ENCODE measurements around the gene TAS2R46.
"Not testable (repeated sequence)": the region's sequence is repeated elsewhere in the genome, so short reads cannot be mapped to it uniquely, and the experiment has no call there.

Gene TAS2R46

DNA sequence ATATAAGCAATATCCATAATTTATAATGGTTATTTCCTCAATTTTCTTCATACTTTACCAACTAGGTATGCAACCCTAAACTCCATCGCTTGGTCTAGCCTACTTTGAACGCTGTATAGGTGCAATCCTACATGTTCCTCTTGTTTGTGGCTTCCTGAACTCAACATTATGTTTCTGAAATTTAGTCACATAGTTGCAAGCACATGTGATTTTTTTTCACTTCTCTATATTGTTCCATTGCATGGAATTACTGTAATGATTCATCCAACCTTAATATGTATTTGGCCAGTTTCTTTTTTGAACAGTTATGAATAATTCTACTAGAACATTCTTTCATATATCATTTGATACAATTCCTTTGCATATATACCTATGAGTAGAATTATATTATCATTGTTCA lies 32.8 kb upstream of the TAS2R46 start:
- not testable (repeated sequence) for H2BK5ac ChIP-seq (ENCODE audit: low read length); H3K9ac ChIP-seq (ENCODE audit: low read length); DNase-seq; H3K23ac ChIP-seq (ENCODE audit: low read length); H3K27ac ChIP-seq (ENCODE audit: low read depth, low read length); H2BK120ac ChIP-seq (ENCODE audit: low read depth, low read length); H3K56ac ChIP-seq (ENCODE audit: low read length); H3K4me2 ChIP-seq (ENCODE audit: low read length); H3K4ac ChIP-seq (ENCODE audit: low read depth, low read length); H3K79me2 ChIP-seq (ENCODE audit: control insufficient read depth, insufficient read depth, low read length); H3K4me1 ChIP-seq (ENCODE audit: control insufficient read depth, low read depth, low read length); H3K18ac ChIP-seq (ENCODE audit: low read length); H4K8ac ChIP-seq (ENCODE audit: low read depth, low read length); H3K79me1 ChIP-seq (ENCODE audit: low read length); H3K36me3 ChIP-seq (ENCODE audit: control insufficient read depth, insufficient read depth, low read length); H2BK15ac ChIP-seq (replicated peaks; ENCODE audit: low read depth); H4K5ac ChIP-seq (ENCODE audit: low read length); H3K4me3 ChIP-seq (ENCODE audit: low read length); H2AK5ac ChIP-seq (ENCODE audit: low read length); H3K27me3 ChIP-seq (ENCODE audit: insufficient read depth, low read length, poor library complexity)
- WGBS (ENCODE audit: extremely low coverage, insufficient coverage, low lambda C conversion rate): no CpG with 5 or more reads among the region's 2 CpGs

DNA sequence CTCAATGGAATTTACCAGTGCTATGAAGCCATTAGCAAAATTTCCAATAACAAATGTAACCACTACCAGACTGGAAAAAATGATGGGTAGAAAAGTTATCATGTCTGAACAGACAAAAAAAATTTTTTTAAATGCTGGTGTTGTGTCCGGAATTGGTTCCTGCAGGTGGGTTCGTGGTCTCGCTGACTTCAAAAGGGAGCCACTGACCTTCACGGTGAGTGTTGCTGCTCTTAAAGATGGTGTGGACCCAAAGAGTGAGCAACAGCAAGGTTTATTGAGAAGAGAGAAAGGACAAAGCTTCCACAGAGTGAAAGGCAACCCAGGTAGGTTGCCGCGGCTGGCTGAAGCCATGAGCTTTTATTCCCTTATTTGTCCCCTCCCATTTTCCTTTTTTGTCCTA lies 30.0 kb upstream of the TAS2R46 start, which contains the start of gene TAS2R43:
TAS2R43 (minus strand) TSS at position 186 of the 400 bp plus-strand sequence; CDS start at position 102, 84 bp downstream.
- no peak for DNase-seq
- Histone ChIP-seq H3K9ac (ENCODE audit: low read length) (no peak within 1 kb of the TSS), H4K8ac (ENCODE audit: low read depth, low read length) (no peak within 1 kb of the TSS), H3K79me1 (ENCODE audit: low read length) (no peaks in the 10 kb centered on the region), H3K4me3 (ENCODE audit: low read length) (no peak within 1 kb of the TSS), H2BK5ac (ENCODE audit: low read length) (no peak within 1 kb of the TSS), H2AK5ac (ENCODE audit: low read length) (no peak within 1 kb of the TSS), H3K4me1 (ENCODE audit: control insufficient read depth, low read depth, low read length) (no peaks in the 10 kb centered on the region), H3K18ac (ENCODE audit: low read length) (no peak within 1 kb of the TSS), H3K4me2 (ENCODE audit: low read length) (no peak within 1 kb of the TSS), H4K5ac (ENCODE audit: low read length) (no peak within 1 kb of the TSS), H3K36me3 (ENCODE audit: control insufficient read depth, insufficient read depth, low read length) (no peaks in the 10 kb centered on the region), H3K79me2 (ENCODE audit: control insufficient read depth, insufficient read depth, low read length) (no peaks in the 10 kb centered on the region), H3K27ac (ENCODE audit: low read depth, low read length) (no peak within 1 kb of the TSS), H2BK120ac (ENCODE audit: low read depth, low read length) (no peak within 1 kb of the TSS), H3K56ac (ENCODE audit: low read length) (no peak within 1 kb of the TSS), H3K27me3 (ENCODE audit: insufficient read depth, low read length, poor library complexity) (no peaks in the 10 kb centered on the region), H2BK15ac (replicated peaks; ENCODE audit: low read depth) (no peak within 1 kb of the TSS), H3K23ac (ENCODE audit: low read length) (no peak within 1 kb of the TSS), H3K4ac (ENCODE audit: low read depth, low read length) (no peak within 1 kb of the TSS)
- WGBS (ENCODE audit: extremely low coverage, insufficient coverage, low lambda C conversion rate): no CpG with 5 or more reads among the region's 6 CpGs

DNA sequence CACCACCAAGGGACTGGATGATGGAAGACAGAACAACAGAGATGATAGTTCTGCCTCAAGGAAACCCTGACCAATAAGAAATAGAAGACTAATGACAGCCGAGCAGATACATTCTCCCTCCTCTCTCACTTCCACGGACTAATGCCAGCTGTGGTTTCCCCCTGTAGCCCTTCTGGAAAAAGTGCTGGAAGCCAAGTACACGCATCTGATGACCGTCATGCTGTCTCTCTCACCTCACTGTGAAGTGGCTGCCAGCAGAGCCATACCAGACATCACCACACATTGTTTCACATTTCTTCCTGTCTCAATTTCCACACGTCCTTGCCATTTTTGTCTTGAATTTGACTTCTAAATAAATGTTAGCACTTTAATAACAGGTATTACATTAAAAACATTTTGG lies 27.2 kb upstream of the TAS2R46 start:
- no peak overlapping the region for H3K4me3 ChIP-seq (ENCODE audit: low read length)
- H3K79me1 ChIP-seq (ENCODE audit: low read length): no peaks in the 10 kb centered on the region
- H3K79me2 ChIP-seq (ENCODE audit: control insufficient read depth, insufficient read depth, low read length): no peaks in the 10 kb centered on the region
- no CpG with 5 or more reads among the region's 5 CpGs for WGBS (ENCODE audit: extremely low coverage, insufficient coverage, low lambda C conversion rate)
- H3K56ac ChIP-seq (ENCODE audit: low read length): no peak overlapping the region
- no peak overlapping the region for H3K27ac ChIP-seq (ENCODE audit: low read depth, low read length)
- H2BK15ac ChIP-seq (replicated peaks; ENCODE audit: low read depth): no peak overlapping the region
- no peak overlapping the region for H3K4ac ChIP-seq (ENCODE audit: low read depth, low read length)
- no peaks in the 10 kb centered on the region for H3K27me3 ChIP-seq (ENCODE audit: insufficient read depth, low read length, poor library complexity)
- no peaks in the 10 kb centered on the region for H3K36me3 ChIP-seq (ENCODE audit: control insufficient read depth, insufficient read depth, low read length)
- H3K18ac ChIP-seq (ENCODE audit: low read length): no peak overlapping the region
- H2AK5ac ChIP-seq (ENCODE audit: low read length): no peak overlapping the region
- H4K5ac ChIP-seq (ENCODE audit: low read length): no peak overlapping the region
- H3K4me2 ChIP-seq (ENCODE audit: low read length): no peak overlapping the region
- no peak overlapping the region for H3K9ac ChIP-seq (ENCODE audit: low read length)
- no peak overlapping the region for H3K23ac ChIP-seq (ENCODE audit: low read length)
- H2BK120ac ChIP-seq (ENCODE audit: low read depth, low read length): no peak overlapping the region
- H2BK5ac ChIP-seq (ENCODE audit: low read length): no peak overlapping the region
- H4K8ac ChIP-seq (ENCODE audit: low read depth, low read length): no peak overlapping the region
- DNase-seq: no peak
- H3K4me1 ChIP-seq (ENCODE audit: control insufficient read depth, low read depth, low read length): no peaks in the 10 kb centered on the region

DNA sequence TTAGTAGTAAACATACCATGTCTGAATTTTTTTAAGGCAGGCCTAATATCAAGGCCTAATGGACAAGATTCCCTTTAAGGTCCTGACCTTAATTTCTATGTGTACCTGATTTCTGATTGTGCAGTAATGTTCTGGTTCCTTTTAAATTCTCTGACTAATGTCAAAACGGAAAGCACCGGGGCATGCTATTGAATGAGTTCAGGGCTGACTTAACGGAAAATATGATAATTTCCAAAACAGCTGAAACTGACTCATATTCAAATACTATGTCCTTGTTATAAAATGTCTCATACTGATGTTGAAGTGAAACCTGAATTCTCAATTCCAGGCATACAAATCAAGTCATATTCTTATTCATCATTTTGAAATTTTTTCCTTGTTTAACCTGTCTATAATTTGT lies 23.3 kb upstream of the TAS2R46 start:
- no CpG with 5 or more reads among the region's 3 CpGs for WGBS (ENCODE audit: extremely low coverage, insufficient coverage, low lambda C conversion rate)
- no peak overlapping the region for H3K4me3 ChIP-seq (ENCODE audit: low read length)
- no peaks in the 10 kb centered on the region for H3K79me1 ChIP-seq (ENCODE audit: low read length)
- no peak overlapping the region for H3K9ac ChIP-seq (ENCODE audit: low read length)
- no peak overlapping the region for H2BK5ac ChIP-seq (ENCODE audit: low read length)
- no peak overlapping the region for H4K5ac ChIP-seq (ENCODE audit: low read length)
- no peak overlapping the region for H3K27ac ChIP-seq (ENCODE audit: low read depth, low read length)
- no peaks in the 10 kb centered on the region for H3K36me3 ChIP-seq (ENCODE audit: control insufficient read depth, insufficient read depth, low read length)
- no peaks in the 10 kb centered on the region for H3K27me3 ChIP-seq (ENCODE audit: insufficient read depth, low read length, poor library complexity)
- H4K8ac ChIP-seq (ENCODE audit: low read depth, low read length): no peak overlapping the region
- H3K79me2 ChIP-seq (ENCODE audit: control insufficient read depth, insufficient read depth, low read length): no peaks in the 10 kb centered on the region
- H3K18ac ChIP-seq (ENCODE audit: low read length): no peak overlapping the region
- no peak overlapping the region for H2BK15ac ChIP-seq (replicated peaks; ENCODE audit: low read depth)
- no peak for DNase-seq
- no peak overlapping the region for H3K4ac ChIP-seq (ENCODE audit: low read depth, low read length)
- H3K4me1 ChIP-seq (ENCODE audit: control insufficient read depth, low read depth, low read length): no peaks in the 10 kb centered on the region
- H2AK5ac ChIP-seq (ENCODE audit: low read length): no peak overlapping the region
- no peak overlapping the region for H3K4me2 ChIP-seq (ENCODE audit: low read length)
- H3K23ac ChIP-seq (ENCODE audit: low read length): no peak overlapping the region
- H2BK120ac ChIP-seq (ENCODE audit: low read depth, low read length): no peak overlapping the region
- no peak overlapping the region for H3K56ac ChIP-seq (ENCODE audit: low read length)

DNA sequence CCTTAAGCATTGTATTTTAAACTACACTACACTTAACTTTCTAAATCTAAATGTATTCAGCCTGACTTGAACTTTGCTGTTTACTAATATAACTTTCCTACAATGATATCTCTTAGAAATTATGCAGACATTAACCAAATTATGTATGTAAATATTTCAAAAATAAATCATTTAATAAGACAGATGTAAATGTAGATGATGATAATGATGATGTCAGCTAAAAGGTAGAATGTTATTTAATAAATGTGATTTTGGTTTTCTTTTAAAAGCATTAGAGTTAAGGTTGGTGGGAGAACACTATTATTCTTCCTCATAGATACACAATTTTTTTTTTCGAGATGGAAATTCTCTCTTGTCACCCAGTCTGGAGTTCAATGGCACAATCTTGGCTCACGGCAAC lies 19.9 kb upstream of the TAS2R46 start:
- Histone ChIP-seq H3K79me2 (ENCODE audit: control insufficient read depth, insufficient read depth, low read length) (no peaks in the 10 kb centered on the region), H2BK15ac (replicated peaks; ENCODE audit: low read depth) (no peak overlapping the region), H3K4me1 (ENCODE audit: control insufficient read depth, low read depth, low read length) (no peaks in the 10 kb centered on the region), H2BK5ac (ENCODE audit: low read length) (no peak overlapping the region), H3K36me3 (ENCODE audit: control insufficient read depth, insufficient read depth, low read length) (no peaks in the 10 kb centered on the region), H3K9ac (ENCODE audit: low read length) (no peak overlapping the region), H4K5ac (ENCODE audit: low read length) (no peak overlapping the region), H3K56ac (ENCODE audit: low read length) (no peak overlapping the region), H2AK5ac (ENCODE audit: low read length) (no peak overlapping the region), H4K8ac (ENCODE audit: low read depth, low read length) (no peak overlapping the region), H3K4me2 (ENCODE audit: low read length) (no peak overlapping the region), H3K23ac (ENCODE audit: low read length) (no peak overlapping the region), H3K27ac (ENCODE audit: low read depth, low read length) (no peak overlapping the region), H3K4me3 (ENCODE audit: low read length) (no peak overlapping the region), H3K4ac (ENCODE audit: low read depth, low read length) (no peak overlapping the region), H2BK120ac (ENCODE audit: low read depth, low read length) (no peak overlapping the region), H3K18ac (ENCODE audit: low read length) (no peak overlapping the region), H3K79me1 (ENCODE audit: low read length) (no peaks in the 10 kb centered on the region), H3K27me3 (ENCODE audit: insufficient read depth, low read length, poor library complexity) (no peaks in the 10 kb centered on the region)
- DNase-seq: no peak
- no CpG with 5 or more reads among the region's 2 CpGs for WGBS (ENCODE audit: extremely low coverage, insufficient coverage, low lambda C conversion rate)

DNA sequence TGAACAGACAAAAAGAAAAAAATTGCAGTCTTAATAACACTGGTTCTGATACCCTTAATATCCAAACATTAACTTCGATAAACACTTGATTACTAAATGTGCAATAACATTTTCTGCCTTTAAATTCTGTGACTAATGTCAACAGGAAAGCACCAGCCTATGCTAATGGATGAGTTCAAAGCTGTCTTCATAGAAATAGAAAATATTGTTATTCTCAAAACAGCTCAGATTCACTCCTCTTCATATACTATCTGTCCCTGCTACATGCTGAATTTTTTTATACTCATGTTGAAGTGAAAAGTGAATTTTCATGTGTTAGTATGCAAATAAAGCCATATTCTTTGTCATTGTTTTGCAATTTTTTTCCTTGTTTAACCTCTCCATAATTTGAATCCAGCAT lies 16.2 kb upstream of the TAS2R46 start:
- no peak overlapping the region for H2AK5ac ChIP-seq (ENCODE audit: low read length)
- no peak overlapping the region for H3K27ac ChIP-seq (ENCODE audit: low read depth, low read length)
- no peak overlapping the region for H3K9ac ChIP-seq (ENCODE audit: low read length)
- H3K36me3 ChIP-seq (ENCODE audit: control insufficient read depth, insufficient read depth, low read length): no peaks in the 10 kb centered on the region
- H2BK120ac ChIP-seq (ENCODE audit: low read depth, low read length): no peak overlapping the region
- no peak overlapping the region for H3K18ac ChIP-seq (ENCODE audit: low read length)
- H3K4ac ChIP-seq (ENCODE audit: low read depth, low read length): no peak overlapping the region
- no peaks in the 10 kb centered on the region for H3K27me3 ChIP-seq (ENCODE audit: insufficient read depth, low read length, poor library complexity)
- WGBS (ENCODE audit: extremely low coverage, insufficient coverage, low lambda C conversion rate): no CpG with 5 or more reads among the region's 1 CpG
- no peaks in the 10 kb centered on the region for H3K4me1 ChIP-seq (ENCODE audit: control insufficient read depth, low read depth, low read length)
- H3K4me2 ChIP-seq (ENCODE audit: low read length): no peak overlapping the region
- H2BK5ac ChIP-seq (ENCODE audit: low read length): no peak overlapping the region
- no peak overlapping the region for H4K8ac ChIP-seq (ENCODE audit: low read depth, low read length)
- no peak overlapping the region for H4K5ac ChIP-seq (ENCODE audit: low read length)
- H3K23ac ChIP-seq (ENCODE audit: low read length): no peak overlapping the region
- H3K56ac ChIP-seq (ENCODE audit: low read length): no peak overlapping the region
- DNase-seq: no peak
- no peak overlapping the region for H3K4me3 ChIP-seq (ENCODE audit: low read length)
- H3K79me1 ChIP-seq (ENCODE audit: low read length): no peaks in the 10 kb centered on the region
- H2BK15ac ChIP-seq (replicated peaks; ENCODE audit: low read depth): no peak overlapping the region
- no peaks in the 10 kb centered on the region for H3K79me2 ChIP-seq (ENCODE audit: control insufficient read depth, insufficient read depth, low read length)

Measured in mesendoderm (in vitro differentiated cells).